Brain microvascular endothelial cell (primary cell): ENCODE results near the gene ACO2.

Source experiments
- DNase-seq: peaks from one replicate; pipeline ENCODE4 v3.0.0-alpha.2; 2020
- H3K27ac ChIP-seq: fragments of 250-450 bp; sonication (Bioruptor Pico); 2 replicates; pipeline ENCODE4 v1.5.1; 2020; ENCODE audit warnings: mild to moderate bottlenecking, moderate library complexity
- H3K27me3 ChIP-seq: fragments of 250-450 bp; sonication (Bioruptor Pico); replicated peaks from 2 replicates; pipeline ENCODE4 v1.5.1; 2020; ENCODE audit warnings: mild to moderate bottlenecking
- H3K36me3 ChIP-seq: fragments of 250-450 bp; sonication (Bioruptor Pico); replicated peaks from 2 replicates; pipeline ENCODE4 v1.5.1; 2020; ENCODE audit warnings: mild to moderate bottlenecking
- H3K4me3 ChIP-seq: 2 replicates; pipeline ENCODE4 v1.5.1; 2011; ENCODE audit warnings: low read depth, mild to moderate bottlenecking, control low read depth, low read length, moderate library complexity
- in situ Hi-C: cut with HindIII; loops from 2 replicates; pipeline ENCODE4 v1.10.0; 2017; ENCODE audit warnings: low sequenced_read_pairs, low pct_ligation_motif_present
- TF ChIP-seq, protein P1 (sequence below): IDR thresholded peaks from 2 replicates; pipeline ENCODE4 v1.5.1; 2011; ENCODE audit warnings: low read depth, mild to moderate bottlenecking, moderate library complexity, low read length, control low read depth, inconsistent platforms; ENCODE audit errors: missing control alignments

The ACO2 gene

DNA sequence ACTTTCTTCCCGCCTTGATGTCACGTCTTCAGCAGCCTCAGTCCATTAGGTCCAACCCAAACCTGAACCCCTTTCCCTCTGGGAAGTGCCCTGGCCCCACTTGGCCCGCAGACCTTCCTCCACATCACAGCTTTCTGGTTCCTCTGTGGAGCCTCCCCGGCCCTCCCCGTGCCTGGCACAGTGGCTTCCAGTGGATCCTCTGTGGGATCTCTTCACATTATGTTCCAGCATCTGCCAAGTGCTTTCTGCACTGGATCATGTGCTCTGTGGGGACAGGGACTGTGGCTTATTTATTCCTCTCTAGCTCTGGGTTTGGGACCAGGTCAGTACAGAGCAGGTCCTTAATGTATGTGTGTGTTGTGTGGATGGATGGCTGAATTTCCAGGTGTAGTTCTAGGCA lies 44.5 kb downstream of the ACO2 start:
- in situ Hi-C loops = no loop called here
- Histone ChIP-seq H3K4me3 (no peak overlapping the region), H3K27ac (no peak overlapping the region), H3K36me3 (peaks cover 45% of the 10 kb centered on the region), H3K27me3 (no peaks in the 10 kb centered on the region)
- TF ChIP-seq, protein P1, sequence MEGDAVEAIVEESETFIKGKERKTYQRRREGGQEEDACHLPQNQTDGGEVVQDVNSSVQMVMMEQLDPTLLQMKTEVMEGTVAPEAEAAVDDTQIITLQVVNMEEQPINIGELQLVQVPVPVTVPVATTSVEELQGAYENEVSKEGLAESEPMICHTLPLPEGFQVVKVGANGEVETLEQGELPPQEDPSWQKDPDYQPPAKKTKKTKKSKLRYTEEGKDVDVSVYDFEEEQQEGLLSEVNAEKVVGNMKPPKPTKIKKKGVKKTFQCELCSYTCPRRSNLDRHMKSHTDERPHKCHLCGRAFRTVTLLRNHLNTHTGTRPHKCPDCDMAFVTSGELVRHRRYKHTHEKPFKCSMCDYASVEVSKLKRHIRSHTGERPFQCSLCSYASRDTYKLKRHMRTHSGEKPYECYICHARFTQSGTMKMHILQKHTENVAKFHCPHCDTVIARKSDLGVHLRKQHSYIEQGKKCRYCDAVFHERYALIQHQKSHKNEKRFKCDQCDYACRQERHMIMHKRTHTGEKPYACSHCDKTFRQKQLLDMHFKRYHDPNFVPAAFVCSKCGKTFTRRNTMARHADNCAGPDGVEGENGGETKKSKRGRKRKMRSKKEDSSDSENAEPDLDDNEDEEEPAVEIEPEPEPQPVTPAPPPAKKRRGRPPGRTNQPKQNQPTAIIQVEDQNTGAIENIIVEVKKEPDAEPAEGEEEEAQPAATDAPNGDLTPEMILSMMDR = no peak
- DNase-seq = no peak

DNA sequence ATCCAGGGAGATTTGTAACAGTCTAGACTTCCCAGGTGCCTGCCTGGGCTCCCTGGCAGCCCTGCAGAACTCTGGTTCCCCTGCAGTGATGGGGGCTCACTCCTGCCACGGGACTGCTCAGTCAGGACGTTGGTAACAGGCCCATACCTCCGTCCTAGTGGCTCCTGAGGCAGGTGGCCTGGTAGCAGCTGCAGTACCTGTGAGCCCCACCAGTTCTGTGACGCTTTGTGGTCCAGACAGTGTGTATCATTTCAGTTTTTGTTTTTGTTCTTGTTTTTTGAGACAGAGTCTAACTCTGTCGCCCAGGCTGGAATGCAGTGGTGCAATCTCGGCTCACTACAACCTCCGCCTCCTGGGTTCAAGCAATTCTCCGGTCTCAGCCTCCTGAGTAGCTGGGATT lies 47.5 kb downstream of the ACO2 start:
- TF ChIP-seq, protein P1 = no peak
- Histone ChIP-seq H3K27ac (no peak overlapping the region), H3K36me3 (peaks cover 41% of the 10 kb centered on the region), H3K27me3 (no peaks in the 10 kb centered on the region), H3K4me3 (no peak overlapping the region)
- in situ Hi-C loops = no loop called here
- no peak for DNase-seq

DNA sequence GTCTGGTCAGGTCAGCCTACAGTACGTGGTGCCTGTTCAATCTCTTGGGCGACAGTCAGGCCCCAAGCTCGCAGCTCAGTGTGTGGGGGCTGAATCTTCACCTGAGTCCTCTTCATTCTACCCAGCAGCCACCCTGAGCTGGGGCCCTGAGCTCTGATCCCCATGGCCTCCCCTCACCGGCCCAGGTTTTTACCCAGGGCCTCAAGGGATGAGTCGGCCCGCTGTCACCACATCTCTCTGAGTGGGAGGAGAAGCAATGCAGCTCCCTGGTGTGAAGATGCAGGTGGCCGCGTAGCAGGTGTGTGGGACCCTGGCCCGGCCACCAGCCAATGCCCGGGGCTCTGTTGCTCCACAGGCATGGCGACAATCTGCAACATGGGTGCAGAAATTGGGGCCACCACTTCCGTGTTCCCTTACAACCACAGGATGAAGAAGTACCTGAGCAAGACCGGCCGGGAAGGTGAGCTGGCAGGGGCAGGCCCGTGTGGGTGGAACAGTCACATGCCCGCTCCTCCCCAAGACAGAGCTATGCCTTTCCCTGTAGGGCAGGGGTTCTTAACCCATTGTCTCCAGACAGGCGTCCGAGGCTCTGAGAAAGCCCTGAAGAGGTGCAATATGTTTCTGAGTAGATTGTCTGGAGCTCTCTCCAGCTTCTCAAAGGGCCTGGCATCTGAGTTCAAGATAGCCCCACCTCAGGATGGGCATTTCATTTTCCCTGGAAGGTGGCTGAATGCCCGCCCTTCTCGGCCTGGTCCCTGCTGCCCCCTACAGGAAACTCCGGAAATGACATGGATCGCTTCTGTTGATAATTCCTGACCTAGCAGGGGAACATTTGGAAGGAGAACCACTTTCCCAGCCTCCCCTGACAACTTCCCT lies 48.5 kb downstream of the ACO2 start:
- in situ Hi-C loops = no loop called here
- Histone ChIP-seq H3K36me3 (peaks cover 37% of the 10 kb centered on the region), H3K4me3 (no peak overlapping the region), H3K27ac (no peak overlapping the region), H3K27me3 (no peaks in the 10 kb centered on the region)
- peak; percentile 34 for DNase-seq
- TF ChIP-seq, protein P1 = peak; percentile 93

DNA sequence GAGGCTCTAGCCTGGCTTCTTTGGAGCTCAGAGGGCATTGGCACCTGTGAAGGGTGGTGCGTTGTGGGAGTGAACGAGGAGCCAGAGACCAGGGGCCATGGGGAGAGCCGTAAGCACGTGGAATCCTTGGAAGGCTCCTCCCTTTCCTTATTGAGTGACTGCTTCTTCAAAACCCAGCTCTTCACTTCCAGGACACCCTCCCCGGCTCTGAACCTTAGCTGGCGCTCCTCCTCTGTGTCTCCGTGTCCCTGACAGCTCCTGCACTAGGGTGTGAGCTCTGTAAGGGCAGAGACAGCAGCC lies 49.1 kb downstream of the ACO2 start:
- Histone ChIP-seq H3K27me3 (no peaks in the 10 kb centered on the region), H3K4me3 (no peak overlapping the region), H3K27ac (no peak overlapping the region), H3K36me3 (peaks cover 34% of the 10 kb centered on the region)
- TF ChIP-seq, protein P1 = no peak
- in situ Hi-C loops = no loop called here
- no peak for DNase-seq

DNA sequence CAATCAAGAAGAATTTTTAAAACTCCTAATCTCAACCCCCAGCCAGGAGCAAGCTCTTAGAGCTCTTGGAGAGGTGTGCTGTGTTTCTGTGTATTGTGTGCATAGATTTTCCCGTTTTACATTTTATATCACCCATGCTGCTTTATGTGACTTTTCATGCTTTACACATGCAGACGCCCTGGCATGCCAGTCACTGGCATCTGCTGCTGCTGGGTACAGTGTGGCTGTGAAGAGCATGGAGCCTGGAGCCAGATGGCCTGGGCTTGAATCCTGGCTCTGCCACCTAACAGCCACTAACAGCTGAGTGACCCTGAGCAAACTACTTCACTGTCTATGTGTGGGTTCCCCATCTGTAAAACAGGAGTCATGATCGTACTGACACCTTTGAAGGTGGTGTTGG lies 52.2 kb downstream of the ACO2 start:
- H3K36me3 ChIP-seq = peaks cover 27% of the 10 kb centered on the region
- in situ Hi-C loops = no loop called here
- H3K27me3 ChIP-seq = no peaks in the 10 kb centered on the region
- H3K4me3 ChIP-seq = no peak overlapping the region
- H3K27ac ChIP-seq = no peak overlapping the region
- no peak for DNase-seq
- TF ChIP-seq, protein P1 = no peak

DNA sequence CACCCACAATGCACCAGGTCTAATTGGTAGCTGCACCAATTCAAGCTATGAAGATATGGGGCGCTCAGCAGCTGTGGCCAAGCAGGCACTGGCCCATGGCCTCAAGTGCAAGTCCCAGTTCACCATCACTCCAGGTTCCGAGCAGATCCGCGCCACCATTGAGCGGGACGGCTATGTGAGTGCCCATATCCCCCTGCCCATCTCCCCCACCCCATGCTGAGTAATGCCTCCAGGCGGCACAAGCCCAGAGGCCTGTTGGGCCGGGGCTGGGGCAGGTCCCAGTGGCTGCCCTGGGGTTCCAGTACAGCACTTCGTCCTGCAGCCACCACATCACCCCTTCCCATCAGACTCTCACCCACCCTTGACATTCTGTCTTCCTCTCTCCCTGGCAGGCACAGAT lies 53.9 kb downstream of the ACO2 start:
- H3K4me3 ChIP-seq = no peak overlapping the region
- no peak overlapping the region for H3K27ac ChIP-seq
- in situ Hi-C loops = no loop called here
- TF ChIP-seq, protein P1 = no peak
- no peak for DNase-seq
- peaks cover 33% of the 10 kb centered on the region for H3K36me3 ChIP-seq
- H3K27me3 ChIP-seq = no peaks in the 10 kb centered on the region
